MCF 10A (cell line): ENCODE data around the gene ZNF362. TPM values are rescaled to one million over a fixed set of nuclear protein-coding genes. Genes with fewer than 3 reads are reported as not detected.

Source experiments
- BruUV-seq: library from RNA; stranded (reverse); fragments of 400-500 nt; replicated peaks from 2 replicates; lab custom pipeline; 2021; lab: Mats Ljungman, UMichigan
- CTCF ChIA-PET: fragments of 300-600 bp; sonication (Branson Sonifier 250); formaldehyde crosslinking; extraction: SDS; loops from one replicate; lab custom pipeline; 2021; ENCODE audit warnings: antibody characterized with exemption, inconsistent platforms; lab: Yijun Ruan, JAX
- POLR2A ChIA-PET: fragments of 300-600, 350-650 bp; sonication (Branson Sonifier 250); formaldehyde crosslinking; extraction: SDS; loops from one replicate; lab custom pipeline; 2020; ENCODE audit warnings: antibody characterized with exemption, inconsistent platforms; lab: Yijun Ruan, JAX
- DNase-seq: peaks from one replicate; pipeline ENCODE4 v3.0.0-alpha.2; 2018; ENCODE audit not compliant: unreplicated experiment
- H3K27ac Mint-ChIP-seq: one replicate; pipeline ENCODE4 v1.8.0; 2022; ENCODE audit warnings: mild to moderate bottlenecking, low read depth, mixed read lengths; ENCODE audit not compliant: unreplicated experiment
- H3K27me3 Mint-ChIP-seq: one replicate; pipeline ENCODE4 v1.8.0; 2022; ENCODE audit warnings: mixed read lengths; ENCODE audit not compliant: insufficient read depth, unreplicated experiment
- H3K36me3 Mint-ChIP-seq: one replicate; pipeline ENCODE4 v1.8.0; 2022; ENCODE audit warnings: mild to moderate bottlenecking, moderate library complexity, mixed read lengths; ENCODE audit not compliant: insufficient read depth, unreplicated experiment
- H3K4me1 Mint-ChIP-seq: one replicate; pipeline ENCODE4 v1.8.0; 2022; ENCODE audit warnings: mixed read lengths; ENCODE audit not compliant: insufficient read depth, unreplicated experiment
- H3K4me3 Mint-ChIP-seq: one replicate; pipeline ENCODE4 v1.8.0; 2022; ENCODE audit warnings: mild to moderate bottlenecking, moderate library complexity, mixed read lengths; ENCODE audit not compliant: unreplicated experiment
- H3K9me3 Mint-ChIP-seq: one replicate; pipeline ENCODE4 v1.8.0; 2022; ENCODE audit warnings: mixed read lengths; ENCODE audit not compliant: unreplicated experiment
- CTCF ChIP-seq: fragments of 200-600 bp; IDR thresholded peaks from one replicate; pipeline ENCODE4 v1.8.0; 2022; ENCODE audit warnings: antibody characterized with exemption, mild to moderate bottlenecking; ENCODE audit not compliant: unreplicated experiment
- intact Hi-C: fragments of 100-400 bp; cut with micrococcal nuclease; formaldehyde crosslinking; loops from 2 replicates; pipeline ENCODE4 v1.14.1; 2022
- total RNA-seq: library from RNA; stranded (reverse); gene quantifications from 2 replicates; pipeline ENCODE4 v1.2.3, GENCODE V29; 2022

Gene ZNF362
- total RNA-seq, 1 experiment from 2014 or later: 15.8 TPM

DNA sequence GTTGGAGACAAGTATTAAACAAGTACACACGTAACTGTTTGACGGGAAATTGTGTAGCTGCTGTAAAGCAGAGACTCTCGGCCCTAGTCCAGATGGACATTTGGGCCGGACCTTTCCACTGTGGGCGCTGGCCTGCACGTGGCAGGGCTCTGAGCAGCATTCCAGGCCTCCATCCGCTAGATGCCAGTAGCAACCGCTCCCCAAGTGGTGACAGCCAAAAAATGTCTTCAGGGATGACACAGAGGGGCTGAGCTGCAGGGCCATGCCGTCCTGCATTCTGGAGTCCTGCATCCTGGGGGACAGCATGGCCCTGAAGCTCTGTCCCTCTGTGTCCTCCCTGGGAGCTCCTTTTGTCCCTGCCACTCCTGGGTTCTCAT lies 39.8 kb downstream of the ZNF362 start:
- intact Hi-C loops: no loop called here
- no peak for DNase-seq
- H3K27me3 Mint-ChIP-seq: no peaks in the 10 kb centered on the region
- POLR2A ChIA-PET: interaction anchor here (0.6 to 2.4 kb wide), 4 partner anchors 52 to 175 kb away, joined by 3 to 9 read pairs (median 6); no protein-coding TSS in a partner anchor
- no peak for TF ChIP-seq CTCF
- no peak overlapping the region for H3K27ac Mint-ChIP-seq
- H3K9me3 Mint-ChIP-seq: no peaks in the 10 kb centered on the region
- no peak overlapping the region for H3K4me3 Mint-ChIP-seq
- H3K36me3 Mint-ChIP-seq: peaks cover 43% of the 10 kb centered on the region
- BruUV-seq: no TSS peak
- H3K4me1 Mint-ChIP-seq: no peaks in the 10 kb centered on the region
- CTCF ChIA-PET: interaction anchor here (0.5 to 11.9 kb wide), 65 partner anchors 10 to 1634 kb away, joined by 3 to 180 read pairs (median 5); partner anchors contain the start of genes A3GALT2 and ZSCAN20

DNA sequence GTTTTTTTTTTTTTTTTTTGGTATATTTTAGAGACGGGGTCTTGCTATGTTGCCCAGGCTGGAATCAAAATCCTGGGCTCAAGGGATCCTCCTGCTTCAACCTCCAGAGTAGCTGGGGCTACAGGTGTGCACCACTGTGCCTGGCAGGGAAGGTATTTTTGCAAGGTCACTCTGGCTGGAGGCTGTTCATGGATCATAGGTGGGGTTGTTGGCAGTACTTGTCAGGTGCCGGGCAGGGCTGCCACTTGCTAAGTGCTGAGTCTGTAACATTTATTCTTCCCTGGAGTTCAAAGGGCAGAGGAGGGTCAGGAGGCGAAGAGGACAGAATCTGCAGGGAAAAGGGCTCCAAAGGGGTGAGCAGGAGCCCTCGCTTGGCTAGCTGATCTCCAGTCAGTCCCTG lies 40.5 kb downstream of the ZNF362 start:
- DNase-seq: no peak
- Mint-ChIP-seq H3K27me3 (no peaks in the 10 kb centered on the region), H3K27ac (no peak overlapping the region), H3K36me3 (peaks cover 43% of the 10 kb centered on the region), H3K9me3 (no peaks in the 10 kb centered on the region), H3K4me3 (no peak overlapping the region), H3K4me1 (no peaks in the 10 kb centered on the region)
- TF ChIP-seq CTCF: no peak
- ChIA-PET POLR2A (interaction anchor here (0.6 kb wide), 2 partner anchors 68 to 159 kb away, joined by 3 read pairs; no protein-coding TSS in a partner anchor), CTCF (interaction anchor here (0.5 to 11.9 kb wide), 24 partner anchors 9 to 897 kb away, joined by 3 to 180 read pairs (median 10); partner anchors contain the start of genes A3GALT2 and ZSCAN20)
- no TSS peak for BruUV-seq
- intact Hi-C loops: no loop called here

- Mint-ChIP-seq H3K27ac (peak overlapping the region; percentile 55), H3K4me1 (no peaks in the 10 kb centered on the region), H3K36me3 (peaks cover 43% of the 10 kb centered on the region), H3K27me3 (no peaks in the 10 kb centered on the region), H3K4me3 (no peak overlapping the region), H3K9me3 (no peaks in the 10 kb centered on the region)
- intact Hi-C loops: loop anchor here (1.0 to 2.0 kb wide), 2 partner anchors 80 to 315 kb away; no protein-coding TSS in a partner anchor
- ChIA-PET POLR2A (interaction anchor here (0.8 to 2.2 kb wide), 2 partner anchors 49 to 50 kb away, joined by 3 to 8 read pairs; no protein-coding TSS in a partner anchor), CTCF (interaction anchor here (0.6 to 11.9 kb wide), 28 partner anchors 8 to 897 kb away, joined by 3 to 180 read pairs (median 4); partner anchors contain the start of genes A3GALT2 and ZSCAN20)
- TF ChIP-seq CTCF: no peak
- DNase-seq: no peak
- BruUV-seq: no TSS peak
Observed at GRCh38 chr1:33297911-33298622, 41.8 kb downstream of the ZNF362 start.
